Measurements from ENCODE around the gene MCC.

DNA sequence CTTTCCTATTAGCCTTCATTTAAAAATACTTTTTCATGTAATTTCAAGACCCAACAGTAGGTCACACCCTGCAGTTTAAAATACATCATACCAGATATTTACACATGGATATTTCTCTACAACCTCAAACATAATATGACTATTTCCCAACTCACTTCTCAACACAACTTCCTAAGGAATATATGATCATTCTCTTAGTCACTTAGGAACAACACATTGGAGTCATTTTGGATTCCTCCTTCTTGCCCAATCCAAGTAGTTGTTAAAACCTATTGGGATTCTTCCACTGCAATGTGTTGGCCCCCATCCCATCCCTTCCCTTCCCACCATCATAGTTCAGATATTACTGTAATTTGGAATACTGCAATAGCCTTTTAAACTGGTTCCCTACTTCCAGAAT lies 366.2 kb downstream of the MCC start:
- TF ChIP-seq, protein P1, sequence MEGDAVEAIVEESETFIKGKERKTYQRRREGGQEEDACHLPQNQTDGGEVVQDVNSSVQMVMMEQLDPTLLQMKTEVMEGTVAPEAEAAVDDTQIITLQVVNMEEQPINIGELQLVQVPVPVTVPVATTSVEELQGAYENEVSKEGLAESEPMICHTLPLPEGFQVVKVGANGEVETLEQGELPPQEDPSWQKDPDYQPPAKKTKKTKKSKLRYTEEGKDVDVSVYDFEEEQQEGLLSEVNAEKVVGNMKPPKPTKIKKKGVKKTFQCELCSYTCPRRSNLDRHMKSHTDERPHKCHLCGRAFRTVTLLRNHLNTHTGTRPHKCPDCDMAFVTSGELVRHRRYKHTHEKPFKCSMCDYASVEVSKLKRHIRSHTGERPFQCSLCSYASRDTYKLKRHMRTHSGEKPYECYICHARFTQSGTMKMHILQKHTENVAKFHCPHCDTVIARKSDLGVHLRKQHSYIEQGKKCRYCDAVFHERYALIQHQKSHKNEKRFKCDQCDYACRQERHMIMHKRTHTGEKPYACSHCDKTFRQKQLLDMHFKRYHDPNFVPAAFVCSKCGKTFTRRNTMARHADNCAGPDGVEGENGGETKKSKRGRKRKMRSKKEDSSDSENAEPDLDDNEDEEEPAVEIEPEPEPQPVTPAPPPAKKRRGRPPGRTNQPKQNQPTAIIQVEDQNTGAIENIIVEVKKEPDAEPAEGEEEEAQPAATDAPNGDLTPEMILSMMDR (IDR thresholded peaks at IDR 0.05; ENCODE audit: low read length) = no peak
- TF ChIP-seq EZH2 (optimal IDR thresholded peaks at IDR 0.05; ENCODE audit: low read depth, low read length) = no peak

Data from MM.1S (cell line).